GM19099 (cell line): Measurements from ENCODE around the gene SENP1.

Experiments used
- POLR2A ChIP-seq: IDR thresholded peaks from 3 replicates; pipeline ENCODE4 v1.6.1; 2011; ENCODE audit warnings: low read depth; ENCODE audit not compliant: insufficient read length; ENCODE audit errors: extremely low read depth

The SENP1 gene

DNA sequence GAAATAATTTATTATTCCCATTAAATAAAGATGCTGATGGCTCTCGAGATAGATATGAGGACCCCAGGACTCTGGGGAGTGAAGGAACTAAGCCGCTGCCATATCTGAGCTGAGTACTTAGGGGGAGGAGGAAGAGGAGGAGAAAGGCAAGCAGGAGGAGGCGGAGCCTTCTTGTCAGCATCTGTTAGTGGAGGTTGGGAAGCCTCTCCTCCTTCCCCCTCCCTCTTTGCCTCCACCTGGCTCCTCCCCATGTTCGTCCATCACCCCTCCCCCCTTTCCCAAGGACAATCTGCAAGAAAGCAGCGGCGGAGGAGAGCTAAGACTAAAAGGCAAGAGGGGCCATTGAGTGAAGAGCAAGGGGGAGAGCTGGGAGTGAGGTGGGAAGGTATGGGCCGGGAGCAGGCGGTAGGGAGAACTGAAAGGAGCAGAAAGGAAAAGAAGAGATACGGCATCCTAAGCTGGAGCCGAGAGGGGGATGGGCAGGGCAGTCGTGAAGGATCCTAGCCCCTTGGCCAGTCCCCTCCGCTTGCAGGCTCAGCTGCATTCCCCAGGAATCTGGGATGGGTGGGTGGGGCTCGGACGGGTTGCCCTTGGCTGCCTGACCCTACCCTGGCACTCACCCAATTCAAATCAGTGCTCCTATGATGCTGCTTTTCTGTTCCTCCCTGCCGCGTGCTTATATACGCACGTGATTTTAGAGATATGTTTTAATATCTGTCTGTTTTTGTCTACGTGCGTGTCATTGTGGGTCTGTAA is 13.4 kb upstream of the SENP1 start, which contains the start of gene PFKM:
PFKM (plus strand) TSS at position 287 of the 756 bp plus-strand sequence. CDS start 3,411 bp downstream, outside the sequence.
- TF ChIP-seq POLR2A = peak; percentile 53

DNA sequence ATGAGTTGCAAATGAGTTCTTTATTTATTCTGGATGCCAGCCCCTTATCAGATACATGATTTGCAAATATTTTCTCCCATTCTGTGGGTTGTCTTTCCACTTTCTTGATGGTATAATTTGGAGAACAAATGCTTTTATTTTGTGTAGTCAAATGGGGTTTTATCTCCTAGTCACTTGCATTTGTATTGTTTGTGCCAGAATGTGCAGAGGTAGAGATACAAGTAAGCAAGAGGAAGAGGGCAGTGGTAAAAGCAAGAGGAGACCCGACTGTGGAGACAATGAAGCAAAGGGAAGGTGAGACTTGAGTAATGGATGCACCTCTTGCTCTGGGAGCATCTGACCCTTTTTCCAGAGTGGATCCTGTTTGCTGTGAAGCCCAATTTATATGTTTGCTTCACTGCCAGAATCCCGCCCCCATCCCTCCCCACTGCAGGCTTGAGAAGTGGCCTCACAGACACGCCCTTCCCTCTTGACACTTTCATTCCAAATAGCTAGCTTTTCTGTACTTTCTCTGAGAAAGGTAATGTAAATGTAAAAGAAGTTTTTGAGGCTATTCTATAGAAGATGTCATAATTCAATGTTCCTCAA is 12.5 kb upstream of the SENP1 start:
- no peak for TF ChIP-seq POLR2A

DNA sequence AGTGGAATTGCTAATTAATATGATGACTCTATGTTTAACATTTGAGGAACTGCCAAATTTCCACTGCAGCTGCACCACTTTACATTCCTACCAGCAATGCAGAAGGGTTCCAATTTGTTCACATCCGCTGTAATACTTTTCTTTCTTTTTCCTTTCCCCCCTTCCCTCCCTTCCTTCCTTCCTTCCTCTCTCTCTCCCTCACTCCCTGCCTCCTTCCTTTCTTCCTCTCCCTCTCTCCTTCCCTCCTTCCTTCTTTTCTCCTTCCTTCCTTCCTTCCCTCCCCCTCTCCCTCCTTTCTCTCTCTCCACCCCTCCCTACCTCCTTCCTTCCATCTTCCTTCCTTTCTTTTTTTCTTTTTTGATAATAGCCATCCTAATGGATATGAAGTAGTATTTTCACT is 10.1 kb upstream of the SENP1 start:
- no peak for TF ChIP-seq POLR2A

DNA sequence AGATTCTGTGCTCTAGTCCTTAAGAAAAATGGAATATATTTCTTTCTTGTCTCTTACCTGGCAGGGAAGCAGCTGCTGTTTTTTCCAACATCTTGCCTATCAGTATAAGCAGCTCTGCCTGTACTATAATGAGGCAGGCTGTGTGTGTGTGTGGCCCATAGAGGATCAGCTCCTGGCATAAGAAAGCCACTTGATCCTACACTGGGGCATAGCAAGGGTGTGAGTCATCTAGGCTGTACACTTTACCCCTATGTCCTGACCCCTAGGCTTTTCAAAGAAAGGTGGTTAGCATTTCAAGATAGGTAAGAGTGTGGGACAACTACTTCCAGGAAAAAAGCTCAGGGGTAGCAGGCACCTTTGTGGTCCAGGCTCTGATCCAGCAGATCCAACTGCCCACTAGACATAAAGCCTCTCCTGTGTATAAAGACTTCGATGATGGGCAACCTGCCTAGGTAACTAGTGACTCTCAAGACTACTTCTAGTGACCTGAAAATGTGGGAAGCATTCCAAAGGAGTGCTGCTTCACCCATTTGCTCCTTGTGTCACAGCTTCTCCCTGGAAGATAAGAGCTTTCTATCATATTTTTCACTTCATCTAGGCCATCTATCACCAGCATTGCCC is 4.9 kb upstream of the SENP1 start:
- no peak for TF ChIP-seq POLR2A

DNA sequence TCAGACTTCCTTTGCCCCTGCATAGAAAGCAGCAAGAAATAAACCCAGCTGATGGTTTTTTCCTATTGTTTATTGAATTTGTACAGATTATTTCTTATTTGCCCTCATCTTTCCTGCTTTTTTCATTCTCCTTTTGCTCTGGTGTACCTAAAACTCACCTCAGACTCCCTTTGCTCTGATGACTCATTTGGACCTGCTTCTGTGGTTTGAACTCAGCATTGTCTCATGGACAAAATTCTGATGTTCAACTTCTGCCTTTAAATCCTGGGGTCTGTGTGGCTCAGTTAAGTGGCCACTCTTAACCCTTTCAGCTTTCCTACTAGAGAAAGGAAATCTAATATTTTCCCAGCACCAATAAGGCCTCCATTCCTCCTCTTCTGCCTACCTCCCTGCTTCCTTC is 3.5 kb upstream of the SENP1 start:
- no peak for TF ChIP-seq POLR2A

DNA sequence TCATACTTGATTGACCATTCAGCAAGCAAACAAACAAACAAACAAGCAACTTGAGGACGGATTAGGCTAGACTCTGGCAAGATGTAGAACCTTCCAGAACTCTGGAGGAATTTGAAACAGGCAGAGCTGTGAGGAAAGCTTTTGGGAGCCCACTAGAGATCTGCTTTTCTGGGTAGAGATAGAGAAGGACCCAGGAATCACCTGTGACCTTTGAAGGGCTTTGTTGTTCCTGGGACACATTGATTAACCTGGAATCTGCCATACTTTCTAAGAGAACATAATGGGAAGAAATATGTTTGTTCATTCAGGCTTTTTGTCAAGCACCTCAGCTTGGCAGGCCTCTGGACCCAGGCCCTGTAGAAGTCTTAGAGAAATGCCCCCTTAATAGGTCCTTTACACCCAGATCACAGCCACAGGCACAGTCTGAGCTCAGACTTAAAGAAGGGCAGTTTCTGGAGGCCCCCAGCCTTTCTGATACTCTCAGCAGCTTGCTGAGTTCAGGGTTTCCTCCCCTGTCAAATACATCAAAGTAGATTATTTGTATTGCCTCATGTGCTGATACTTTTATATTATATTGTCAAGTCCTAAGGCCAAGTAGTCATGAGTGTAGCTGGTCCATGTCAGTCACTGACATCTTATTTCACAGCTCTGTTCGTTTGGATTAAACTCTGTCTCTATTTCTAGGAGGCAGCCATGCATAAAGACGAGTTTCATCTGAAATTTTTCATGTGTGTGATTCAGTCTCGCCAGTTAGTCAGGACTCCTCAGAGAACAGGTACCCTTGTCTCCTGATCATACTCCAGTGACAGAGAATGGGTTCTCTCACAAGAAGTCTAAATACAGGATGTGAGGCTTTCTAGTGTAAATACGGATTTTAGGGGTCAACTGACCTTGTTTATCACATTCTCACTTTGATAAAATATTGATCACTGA is 1.1 kb upstream of the SENP1 start:
- TF ChIP-seq POLR2A = no peak

DNA sequence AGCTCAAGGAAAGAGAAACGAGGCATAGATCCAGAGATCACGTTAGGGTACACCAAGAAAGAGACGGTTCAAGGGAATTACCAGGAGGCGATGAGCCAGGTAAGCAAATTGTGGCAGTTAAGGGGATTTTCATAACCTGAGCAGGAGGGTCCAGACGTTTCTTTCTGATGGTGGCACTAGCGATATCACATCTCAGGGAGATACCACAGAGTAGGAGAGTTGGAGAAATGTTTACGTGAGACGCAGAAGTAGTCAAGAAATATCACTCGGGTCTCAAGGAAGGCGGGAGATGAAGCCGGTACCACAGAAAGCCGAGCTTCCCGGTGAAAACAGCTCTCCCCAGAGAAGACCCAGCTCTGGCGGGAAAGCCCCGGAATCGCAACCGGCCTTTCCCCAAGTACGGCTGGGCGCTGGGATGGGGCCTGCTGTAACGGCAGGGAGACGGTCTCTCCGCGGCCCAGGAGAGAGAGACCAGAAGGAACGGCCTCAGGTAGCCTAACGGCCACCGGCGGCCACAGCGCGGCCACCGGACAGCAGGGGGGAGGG is 485 bp downstream of the SENP1 start:
- TF ChIP-seq POLR2A = no peak

DNA sequence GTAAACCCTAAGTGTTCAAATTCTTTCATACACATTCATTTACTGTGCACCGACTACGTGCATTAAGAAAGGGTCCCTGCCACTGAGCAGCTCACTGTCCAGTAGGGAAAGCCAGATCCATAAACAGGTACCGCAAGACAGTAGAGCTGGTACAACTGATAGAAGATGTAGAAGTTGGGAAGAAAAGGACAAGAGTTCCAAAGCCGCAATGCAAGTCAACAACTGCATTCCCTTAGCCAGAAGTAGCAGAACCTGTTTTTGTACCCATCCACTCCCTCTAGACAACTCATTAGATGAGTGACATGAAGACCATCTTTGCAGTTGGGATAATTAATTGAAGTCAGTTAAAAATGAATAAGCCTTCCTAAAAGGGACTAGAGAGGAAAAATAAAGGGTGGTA is 1.3 kb downstream of the SENP1 start:
- TF ChIP-seq POLR2A = no peak

DNA sequence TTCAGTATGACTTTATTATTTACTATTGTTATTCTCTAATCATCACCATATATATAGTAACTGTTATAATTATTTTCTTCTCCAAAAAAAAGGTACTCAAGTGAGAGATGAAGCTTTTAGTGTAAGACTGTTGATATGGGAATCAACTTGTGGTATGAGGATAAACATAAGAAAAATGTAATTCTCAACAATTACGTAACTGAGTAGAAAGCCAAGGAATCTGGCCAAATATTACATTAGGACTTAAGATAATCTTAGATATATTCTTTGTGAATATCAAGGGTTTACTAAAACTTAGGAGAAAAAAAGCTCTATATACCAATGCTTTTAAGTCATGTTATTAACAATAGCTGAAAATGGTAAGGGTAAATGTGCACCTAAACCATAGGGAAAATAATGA is 13.3 kb downstream of the SENP1 start:
- TF ChIP-seq POLR2A = no peak

DNA sequence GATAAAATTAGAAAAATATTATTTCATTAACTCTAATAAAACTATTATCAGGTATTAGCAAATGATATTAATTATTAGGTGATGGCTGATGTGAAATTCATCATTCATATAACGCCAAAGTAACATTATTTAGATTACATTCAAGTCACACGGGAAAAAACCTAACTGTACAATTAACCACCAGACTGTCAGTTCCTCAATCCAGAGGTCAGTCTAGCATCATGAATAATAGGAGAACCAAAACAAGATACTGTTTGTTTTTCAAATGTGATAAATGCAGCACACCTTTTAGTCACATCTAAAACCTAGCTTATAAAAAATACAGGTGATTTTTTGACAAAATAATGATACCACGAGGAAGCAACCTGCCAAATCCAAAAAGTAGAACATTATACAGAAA is 19.6 kb downstream of the SENP1 start:
- no peak for TF ChIP-seq POLR2A

DNA sequence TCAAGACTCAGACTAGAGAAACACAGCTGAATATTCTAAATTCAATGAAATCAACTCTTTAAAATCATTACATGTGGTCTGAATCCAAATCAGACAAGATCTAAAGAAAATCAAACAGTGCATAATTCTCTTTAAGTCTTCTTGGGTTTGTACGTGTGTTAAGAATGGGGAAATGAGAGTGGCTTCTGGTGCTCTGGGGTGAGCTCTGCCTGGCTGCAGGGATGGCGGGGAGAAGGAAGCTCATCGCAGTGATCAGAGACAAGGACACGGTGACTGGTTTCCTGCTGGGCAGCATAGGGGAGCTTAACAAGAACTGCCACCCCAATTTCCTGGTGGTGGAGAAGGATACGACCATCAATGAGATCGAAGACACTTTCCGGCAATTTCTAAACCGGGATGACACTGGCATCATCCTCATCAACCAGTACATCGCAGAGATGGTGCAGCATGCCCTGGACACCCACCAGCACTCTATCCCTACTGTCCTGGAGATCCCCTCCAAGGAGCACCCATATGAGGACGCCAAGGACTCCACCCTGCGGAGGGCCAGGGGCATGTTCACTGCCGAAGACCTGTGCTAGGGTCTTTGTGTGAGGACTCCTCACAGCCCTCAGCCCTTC is 20.9 kb downstream of the SENP1 start:
- TF ChIP-seq POLR2A = no peak

DNA sequence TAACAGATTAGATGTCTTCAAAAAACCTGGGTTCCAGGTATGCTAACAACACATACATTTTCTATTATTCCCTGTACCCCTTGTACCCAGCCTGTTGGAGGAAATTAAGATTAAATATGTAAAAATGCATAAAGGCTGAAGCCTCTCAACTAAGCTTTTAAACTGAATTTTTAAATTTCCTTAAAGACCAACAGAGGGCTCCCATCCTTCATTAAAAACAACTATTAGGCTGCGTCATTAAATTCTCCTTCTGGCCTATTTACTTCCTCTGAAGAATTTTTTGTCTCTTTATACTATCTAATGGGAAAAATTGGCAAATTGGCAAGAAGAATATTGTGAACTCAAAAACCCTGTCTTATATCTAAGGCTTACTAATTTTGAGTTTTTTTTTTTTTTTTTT is 21.8 kb downstream of the SENP1 start:
- TF ChIP-seq POLR2A = no peak

DNA sequence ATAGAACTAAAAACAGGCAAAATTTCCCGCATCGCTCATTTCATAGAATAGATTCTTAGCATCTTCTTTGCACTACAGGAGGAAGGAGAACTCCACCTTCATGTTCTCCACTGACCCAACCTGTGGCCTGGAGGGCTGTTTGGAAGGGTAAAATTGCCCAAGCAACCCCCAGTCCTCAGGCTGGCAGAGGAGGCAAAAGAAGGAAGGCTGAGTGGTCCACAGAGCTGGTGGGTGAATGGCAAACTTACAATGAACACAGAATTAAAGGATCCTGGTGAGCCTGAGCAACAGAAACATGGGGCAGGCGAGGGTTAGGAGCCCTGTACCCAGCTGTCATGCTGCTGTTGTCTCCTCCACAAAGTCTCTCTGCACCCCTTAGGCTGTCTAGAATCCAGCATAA is 25.1 kb downstream of the SENP1 start:
- no peak for TF ChIP-seq POLR2A

DNA sequence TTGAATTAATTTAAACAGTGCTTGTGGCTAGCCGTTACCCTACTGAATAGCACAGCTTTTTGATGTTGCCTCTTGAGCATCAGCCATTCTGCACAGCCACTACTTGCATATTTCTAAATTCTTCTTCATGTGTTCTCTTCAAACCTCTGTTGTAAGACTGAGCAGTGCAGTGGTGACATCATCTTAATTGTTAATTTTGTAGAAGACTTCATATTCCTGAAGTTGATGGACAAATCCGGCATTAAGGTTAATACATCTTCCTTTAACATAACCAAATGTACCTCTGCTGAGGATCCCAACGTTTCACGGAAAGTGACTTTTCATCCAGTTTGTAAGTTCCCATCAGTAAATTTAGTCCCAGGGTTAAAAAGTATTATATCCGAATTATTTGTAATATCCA is 25.6 kb downstream of the SENP1 start:
- no peak for TF ChIP-seq POLR2A

DNA sequence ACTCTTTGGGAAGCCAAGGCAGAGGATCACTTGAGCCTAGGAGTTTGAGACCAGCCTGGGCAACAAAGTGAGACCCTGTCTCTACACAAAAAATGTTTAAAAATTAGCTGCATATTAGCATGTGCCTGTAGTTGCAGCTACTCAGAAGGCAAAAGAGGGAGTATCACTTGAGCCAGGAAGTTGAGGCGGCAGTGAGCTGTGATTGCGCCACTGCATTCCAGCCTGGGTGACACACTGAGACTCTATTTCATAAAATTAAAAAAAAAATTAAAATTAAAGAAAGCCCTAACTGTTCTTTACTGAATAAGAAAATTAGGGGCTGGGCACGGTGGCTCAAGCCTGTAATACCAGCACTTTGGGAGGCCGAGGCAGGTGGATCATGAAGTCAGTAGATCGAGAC is 27.0 kb downstream of the SENP1 start:
- TF ChIP-seq POLR2A = no peak

DNA sequence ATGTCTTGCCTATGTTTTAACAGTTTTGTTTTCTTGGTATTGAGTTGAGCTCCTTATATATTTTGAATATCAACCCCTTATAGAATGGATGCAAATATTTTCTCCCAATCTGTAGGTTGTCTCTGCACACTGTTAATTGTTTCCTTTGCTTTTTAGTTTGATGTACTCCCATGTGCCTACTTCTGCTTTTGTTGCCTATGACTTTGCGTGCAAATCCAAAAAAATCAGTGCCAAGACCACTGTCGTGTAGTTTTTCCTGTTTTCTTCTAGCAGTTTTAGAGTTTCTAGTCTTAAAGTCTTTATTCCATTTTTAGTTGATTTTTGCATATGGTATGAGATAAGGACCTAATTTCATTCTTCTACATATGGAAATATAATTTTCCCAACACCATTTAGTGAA is 28.8 kb downstream of the SENP1 start:
- no peak for TF ChIP-seq POLR2A
